ENCODE measurements around the gene MSI2.

Gene MSI2

DNA sequence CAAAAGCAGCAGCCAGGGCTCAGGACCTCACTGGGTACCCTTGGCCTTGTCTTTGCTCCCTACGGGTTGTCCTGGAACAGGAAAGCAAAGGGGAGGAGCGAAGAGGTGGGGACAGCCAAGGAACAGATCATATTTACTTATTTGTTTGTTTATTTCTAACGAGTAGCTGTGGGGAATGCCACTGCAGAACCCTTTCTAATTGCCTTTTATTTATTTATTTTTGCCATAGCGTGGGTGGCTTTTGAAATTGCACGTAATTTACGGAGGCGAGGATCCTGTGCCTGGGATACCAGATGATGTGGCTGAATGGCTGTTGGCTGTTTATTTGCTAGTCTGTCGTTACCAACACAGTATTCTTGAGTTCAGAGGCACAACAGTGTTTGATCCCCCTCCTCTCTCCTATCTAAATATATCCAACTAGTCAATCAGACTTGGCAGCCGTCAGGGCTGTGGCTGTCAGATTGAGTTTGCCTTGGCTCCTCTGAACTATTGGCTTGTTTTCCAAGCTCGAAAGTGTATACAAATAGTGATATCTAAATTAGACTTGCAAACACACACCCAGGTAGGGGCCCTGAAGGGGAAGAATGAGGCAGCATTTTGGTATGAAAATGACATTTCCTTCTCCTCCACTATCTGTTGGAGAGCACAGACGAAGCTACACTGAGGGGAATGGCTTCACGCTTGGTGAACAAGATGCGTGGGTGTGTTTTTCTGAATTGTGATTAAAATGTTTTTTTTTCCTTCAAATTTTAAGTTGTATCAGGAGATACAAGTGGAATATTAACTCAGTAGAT, 110.4 kb downstream of the MSI2 start:
- DNase-seq (ENCODE audit: insufficient read length, low spot score) (no peak), FAIRE-seq (no peak)
- no peak for TF ChIP-seq POLR2A (IDR thresholded peaks at IDR 0.05; ENCODE audit: low read depth, low read length)

- no peak for TF ChIP-seq POLR2A (IDR thresholded peaks at IDR 0.05; ENCODE audit: low read depth, low read length)
- FAIRE-seq (no peak), DNase-seq (ENCODE audit: insufficient read length, low spot score) (no peak)
Observed at GRCh38 chr17:57368637-57369336, 112.5 kb downstream of the MSI2 start.

DNA sequence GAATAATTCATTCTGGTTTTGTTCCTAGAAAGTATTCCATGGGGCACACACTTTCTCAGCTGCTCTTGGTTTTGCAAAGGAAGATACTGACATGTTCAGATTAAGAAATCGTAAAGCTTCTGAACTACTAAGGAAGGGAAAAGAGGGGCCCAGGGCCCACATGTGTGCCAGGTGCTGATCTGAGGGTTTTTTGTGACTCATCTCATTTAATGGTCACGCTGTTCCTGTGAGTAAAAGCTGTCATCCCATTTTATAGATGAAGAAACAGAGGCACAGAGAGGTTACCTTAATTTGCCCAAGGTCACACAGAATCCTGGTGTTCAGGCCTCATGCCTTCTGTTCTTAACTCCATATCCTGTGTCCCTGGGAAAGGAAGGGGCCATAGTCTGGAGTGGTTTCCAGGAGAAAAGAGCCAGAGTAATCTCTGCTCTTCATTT, 113.2 kb downstream of the MSI2 start:
- FAIRE-seq (no peak), DNase-seq (ENCODE audit: insufficient read length, low spot score) (no peak)
- TF ChIP-seq POLR2A (IDR thresholded peaks at IDR 0.05; ENCODE audit: low read depth, low read length) = no peak

- no peak for TF ChIP-seq POLR2A (IDR thresholded peaks at IDR 0.05; ENCODE audit: low read depth, low read length)
- FAIRE-seq (peak; percentile 87), DNase-seq (ENCODE audit: insufficient read length, low spot score) (peak; percentile 48)
Observed at GRCh38 chr17:57370037-57370581, 113.8 kb downstream of the MSI2 start.

- no peak for TF ChIP-seq POLR2A (IDR thresholded peaks at IDR 0.05; ENCODE audit: low read depth, low read length)
- FAIRE-seq = no peak
- no peak for DNase-seq (ENCODE audit: insufficient read length, low spot score)
Observed at GRCh38 chr17:57370619-57371018, 114.3 kb downstream of the MSI2 start.

GRCh38 chr17:57372156-57372555, 115.8 kb downstream of the MSI2 start:
- no peak for TF ChIP-seq POLR2A (IDR thresholded peaks at IDR 0.05; ENCODE audit: low read depth, low read length)
- DNase-seq (ENCODE audit: insufficient read length, low spot score) (peak; percentile 58), FAIRE-seq (peak; percentile 43)

DNA sequence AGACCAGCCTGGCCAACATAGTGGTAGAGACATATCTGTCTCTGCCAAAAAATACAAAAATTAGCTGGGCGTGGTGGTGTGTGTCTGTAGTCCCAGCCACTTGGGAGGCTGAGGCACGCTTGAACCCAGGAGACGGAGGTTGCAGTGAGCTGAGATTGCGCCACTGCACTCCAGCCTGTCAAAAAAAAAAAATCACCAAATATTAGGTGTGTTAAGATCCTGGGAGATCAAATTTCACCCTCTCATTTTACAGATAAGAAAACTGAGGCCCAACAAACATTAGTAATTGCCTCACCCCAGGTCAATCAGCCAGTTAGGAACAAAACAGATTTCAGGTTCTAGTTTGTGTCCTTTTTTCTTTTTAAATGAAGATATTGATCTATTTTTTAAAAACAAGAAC, 116.7 kb downstream of the MSI2 start:
- FAIRE-seq = no peak
- no peak for DNase-seq (ENCODE audit: insufficient read length, low spot score)
- no peak for TF ChIP-seq POLR2A (IDR thresholded peaks at IDR 0.05; ENCODE audit: low read depth, low read length)

DNA sequence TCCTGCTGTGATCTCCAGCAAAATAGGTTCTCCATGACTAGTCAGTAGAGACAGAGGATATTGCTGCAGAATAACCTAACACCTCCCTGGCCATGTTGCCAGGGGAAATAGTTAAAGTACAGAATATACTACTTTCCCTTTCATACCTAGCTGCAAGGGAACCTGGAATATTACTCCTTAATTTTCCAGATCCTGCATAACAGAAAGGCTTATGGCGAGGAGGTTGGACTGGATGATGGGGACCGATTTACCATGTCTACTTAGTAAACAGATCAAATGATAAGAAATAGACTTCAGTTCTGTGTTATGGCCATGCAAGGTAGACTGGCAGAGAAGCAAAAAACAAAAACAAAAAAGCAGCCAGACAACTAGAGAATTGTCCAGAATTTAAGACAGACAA, 117.4 kb downstream of the MSI2 start:
- no peak for FAIRE-seq
- no peak for DNase-seq (ENCODE audit: insufficient read length, low spot score)
- TF ChIP-seq POLR2A (IDR thresholded peaks at IDR 0.05; ENCODE audit: low read depth, low read length) = no peak

GRCh38 chr17:57375040-57375769, 118.9 kb downstream of the MSI2 start:
- FAIRE-seq = no peak
- DNase-seq (ENCODE audit: insufficient read length, low spot score) = no peak
- TF ChIP-seq POLR2A (IDR thresholded peaks at IDR 0.05; ENCODE audit: low read depth, low read length) = no peak

DNA sequence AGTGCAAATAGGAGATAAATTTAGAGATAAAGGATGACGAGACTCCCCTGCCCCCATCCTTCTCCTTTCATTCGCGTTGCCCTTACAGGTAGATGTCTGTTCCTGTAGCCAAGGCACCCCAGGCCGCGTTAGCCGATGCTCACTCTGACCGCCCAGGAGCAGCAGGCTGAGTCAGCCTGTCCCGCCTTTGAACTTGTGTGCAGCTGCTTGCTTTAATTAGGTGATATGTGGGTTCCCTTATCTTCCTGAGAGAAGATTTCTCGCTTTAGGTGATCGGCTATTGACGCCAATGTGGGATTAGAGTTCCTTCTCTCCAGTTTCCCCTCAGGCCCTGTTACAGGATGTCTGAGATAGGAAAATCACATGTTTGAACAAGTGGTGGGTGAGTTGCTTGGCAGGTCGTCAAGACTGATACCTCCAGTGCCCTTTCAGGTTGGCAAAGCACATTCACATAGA, 119.5 kb downstream of the MSI2 start:
- no peak for FAIRE-seq

DNA sequence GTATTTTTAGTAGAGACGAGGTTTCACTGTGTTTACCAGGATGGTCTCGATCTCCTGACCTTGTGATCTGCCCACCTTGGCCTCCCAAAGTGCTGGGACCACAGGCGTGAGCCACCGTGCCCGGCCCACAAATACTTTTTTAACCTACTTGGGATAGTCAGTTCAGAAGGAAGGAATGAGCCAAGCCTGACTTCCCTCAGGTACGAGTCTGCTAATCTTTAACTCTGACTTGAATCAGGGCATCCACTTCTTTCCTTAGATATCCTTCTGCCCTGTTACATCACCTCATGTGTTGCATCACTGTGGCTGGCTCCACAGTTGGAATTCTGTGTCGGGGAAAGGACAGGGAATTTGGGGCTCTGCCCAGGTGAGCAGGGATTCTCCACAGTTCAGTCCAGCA, 120.8 kb downstream of the MSI2 start:
- TF ChIP-seq POLR2A (IDR thresholded peaks at IDR 0.05; ENCODE audit: low read depth, low read length) = no peak
- FAIRE-seq (no peak), DNase-seq (ENCODE audit: insufficient read length, low spot score) (no peak)

More for the DNA sequence above, 119.5 kb downstream of the MSI2 start:
- DNase-seq (ENCODE audit: insufficient read length, low spot score) = no peak
- TF ChIP-seq POLR2A (IDR thresholded peaks at IDR 0.05; ENCODE audit: low read depth, low read length) = no peak

DNA sequence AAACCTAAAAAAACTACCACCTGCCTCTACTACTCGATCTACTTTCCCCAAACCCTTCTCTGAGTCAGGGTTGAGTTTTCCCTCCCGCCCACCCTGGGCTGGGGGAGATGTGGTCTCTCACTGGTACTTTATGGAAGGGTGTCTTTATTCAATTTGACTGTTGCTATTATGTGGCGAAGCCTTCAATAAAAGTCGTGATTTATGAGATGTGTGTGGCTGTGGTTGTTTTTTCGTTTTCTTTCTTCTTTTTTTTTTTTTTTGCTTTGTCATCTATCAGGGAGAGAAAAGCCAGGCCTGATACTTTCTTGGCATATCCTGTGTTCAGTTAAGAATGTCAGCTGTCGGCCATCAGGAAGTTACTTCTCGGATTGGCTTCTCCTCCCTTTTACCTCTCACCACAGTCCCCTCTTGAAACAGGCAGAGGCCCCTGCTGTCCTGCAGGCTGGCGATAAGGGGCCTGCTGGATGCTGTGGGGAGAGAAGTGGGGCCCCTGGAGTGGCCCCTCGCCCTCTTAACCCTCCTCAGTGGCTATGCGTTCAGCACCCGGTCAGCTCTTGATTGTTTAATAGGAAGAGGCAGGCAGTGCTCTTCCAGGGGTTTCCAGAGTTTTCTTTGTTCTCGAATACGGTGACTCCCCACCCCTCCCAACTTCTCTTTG, 123.0 kb downstream of the MSI2 start:
- FAIRE-seq (no peak), DNase-seq (ENCODE audit: insufficient read length, low spot score) (no peak)
- TF ChIP-seq POLR2A (IDR thresholded peaks at IDR 0.05; ENCODE audit: low read depth, low read length) = no peak

GRCh38 chr17:57379895-57380434, 123.6 kb downstream of the MSI2 start:
- DNase-seq (ENCODE audit: insufficient read length, low spot score) = no peak
- no peak for FAIRE-seq
- no peak for TF ChIP-seq POLR2A (IDR thresholded peaks at IDR 0.05; ENCODE audit: low read depth, low read length)
